Endothelial cell of umbilical vein (primary cell): ENCODE measurements around the gene TMEM135. TPM values are rescaled to one million over a fixed set of nuclear protein-coding genes. Genes with fewer than 3 reads are reported as not detected.

Source experiments
- BruUV-seq: library from RNA; stranded (reverse); fragments of 400-500 nt; replicated peaks from 2 replicates; lab custom pipeline; 2021; lab: Mats Ljungman, UMichigan
- CTCF ChIA-PET: fragments of 300-600, 350-600 bp; sonication (Branson Sonifier 250); formaldehyde crosslinking; loops from one replicate; lab custom pipeline; 2021; ENCODE audit warnings: antibody characterized with exemption, inconsistent platforms; lab: Charles Lee
- POLR2A ChIA-PET: fragments of 300-600, 350-600 bp; sonication (Branson Sonifier 250); formaldehyde crosslinking; loops from one replicate; lab custom pipeline; 2021; ENCODE audit warnings: antibody characterized with exemption, inconsistent platforms; lab: Charles Lee
- DNase-seq: peaks from one replicate; pipeline ENCODE4 v3.0.0-alpha.2; 2011; ENCODE audit warnings: low read depth, low spot score
- FAIRE-seq: peaks from 2 replicates; lab custom pipeline; 2011; peaks lifted over from hg19 to GRCh38; lab: Jason Lieb, UNC
- H2AFZ ChIP-seq: 2 replicates; pipeline ENCODE4 v1.6.0; 2012; ENCODE audit warnings: low read depth, low read length, control low read depth, inconsistent platforms
- H3K27ac ChIP-seq: 2 replicates; pipeline ENCODE4 v1.5.1; 2011; ENCODE audit warnings: low read depth, mild to moderate bottlenecking, control low read depth, low read length, moderate library complexity; ENCODE audit not compliant: insufficient read depth
- H3K27me3 ChIP-seq, 2 experiments: 2 replicates each; pipeline versions ENCODE4 v1.6.0 to v1.6.1; 2011; ENCODE audit warnings: low read length in 2 of 2, mixed read lengths in 1 of 2; ENCODE audit not compliant: control insufficient read depth in 2 of 2, insufficient read depth in 2 of 2
- H3K36me3 ChIP-seq, 2 experiments: 2 replicates in 1 of 2; 3 replicates in 1 of 2; pipeline ENCODE4 v1.5.1; 2011; ENCODE audit warnings: low read length in 2 of 2, mild to moderate bottlenecking in 1 of 2, moderate library complexity in 1 of 2; ENCODE audit not compliant: control insufficient read depth in 2 of 2, insufficient read depth in 2 of 2; ENCODE audit errors: extremely low read depth in 1 of 2
- H3K4me1 ChIP-seq: 3 replicates; pipeline ENCODE4 v1.5.1; 2011; ENCODE audit warnings: mild to moderate bottlenecking, low read length; ENCODE audit not compliant: control insufficient read depth, insufficient read depth; ENCODE audit errors: extremely low read depth
- H3K4me2 ChIP-seq: 2 replicates; pipeline ENCODE4 v1.6.1; 2011; ENCODE audit warnings: low read length, control low read depth, mixed read lengths; ENCODE audit not compliant: insufficient read depth
- H3K4me3 ChIP-seq, 3 experiments: fragments of 200-600 bp in 1 of 3; sonication (generic), shearing (Covaris generic) in 1 of 3; replicated peaks in 1 of 3; 2 replicates each; pipeline ENCODE4 v1.5.1; 2011 to 2016; ENCODE audit warnings: control low read depth in 3 of 3, low read length in 3 of 3, mild to moderate bottlenecking in 2 of 3, inconsistent platforms in 1 of 3, low read depth in 1 of 3, moderate library complexity in 1 of 3; ENCODE audit not compliant: insufficient read depth in 1 of 3
- H3K79me2 ChIP-seq: 2 replicates; pipeline ENCODE4 v1.6.0; 2012; ENCODE audit warnings: low read length, inconsistent platforms; ENCODE audit not compliant: control insufficient read depth, insufficient read depth
- H3K9ac ChIP-seq: replicated peaks from 2 replicates; pipeline ENCODE3; 2011; ENCODE audit warnings: low read length, control low read depth; ENCODE audit not compliant: insufficient read depth; ENCODE audit errors: extremely low read depth
- H3K9me1 ChIP-seq: replicated peaks from 3 replicates; pipeline ENCODE4 v1.6.0; 2011; ENCODE audit warnings: mild to moderate bottlenecking, low read length; ENCODE audit not compliant: control insufficient read depth, insufficient read depth; ENCODE audit errors: extremely low read depth
- H3K9me3 ChIP-seq: replicated peaks from 2 replicates; pipeline ENCODE4 v1.5.1; 2012; ENCODE audit warnings: low read length, inconsistent platforms; ENCODE audit not compliant: control insufficient read depth, insufficient read depth
- H4K20me1 ChIP-seq: replicated peaks from 2 replicates; pipeline ENCODE3; 2011; ENCODE audit warnings: mild to moderate bottlenecking, low read length; ENCODE audit not compliant: control insufficient read depth, insufficient read depth; ENCODE audit errors: extremely low read depth
- CTCF ChIP-seq, 2 donors: IDR thresholded peaks; 1 replicate in 1 of 2; 2 replicates in 1 of 2; pipeline ENCODE4 v1.5.1; 2011; ENCODE audit warnings: low read length in 2 of 2, mild to moderate bottlenecking in 2 of 2, moderate library complexity in 2 of 2, control low read depth in 1 of 2, inconsistent platforms in 1 of 2, low read depth in 1 of 2; ENCODE audit not compliant: insufficient read depth in 1 of 2; ENCODE audit errors: extremely low read depth in 1 of 2
- EZH2 ChIP-seq: IDR thresholded peaks from 2 replicates; pipeline ENCODE4 v1.6.1; 2012; ENCODE audit warnings: borderline replicate concordance, low read depth, mild to moderate bottlenecking, moderate library complexity, low read length, inconsistent platforms; ENCODE audit not compliant: severe bottlenecking
- FOS ChIP-seq: IDR thresholded peaks from 2 replicates; pipeline ENCODE4 v1.6.1; 2011; ENCODE audit warnings: mild to moderate bottlenecking, low read length, moderate library complexity, borderline replicate concordance; ENCODE audit not compliant: insufficient read depth
- GATA2 ChIP-seq: IDR thresholded peaks from 2 replicates; pipeline ENCODE4 v1.7.0; 2011; ENCODE audit warnings: low read depth, mild to moderate bottlenecking, moderate library complexity, mixed read lengths, low read length; ENCODE audit not compliant: insufficient read length, insufficient read depth
- JUN ChIP-seq: IDR thresholded peaks from 2 replicates; pipeline ENCODE4 v1.6.1; 2011; ENCODE audit warnings: borderline replicate concordance, low read depth; ENCODE audit not compliant: insufficient read length, insufficient read depth
- MAX ChIP-seq: IDR thresholded peaks from 2 replicates; pipeline ENCODE4 v1.6.1; 2011; ENCODE audit not compliant: insufficient read depth, insufficient read length
- MYC ChIP-seq: IDR thresholded peaks from one replicate; pipeline ENCODE4 v1.6.1; 2011; ENCODE audit warnings: mild to moderate bottlenecking, low read depth, low read length
- POLR2A ChIP-seq: IDR thresholded peaks from 2 replicates; pipeline ENCODE4 v1.6.1; 2012; ENCODE audit warnings: low read depth, mild to moderate bottlenecking, control low read depth, low read length
- POLR2AphosphoS5 ChIP-seq: IDR thresholded peaks from 2 replicates; pipeline ENCODE4 v1.6.1; 2012; ENCODE audit warnings: low read depth, mild to moderate bottlenecking, control low read depth, low read length, moderate library complexity; ENCODE audit not compliant: insufficient read depth
- dilution Hi-C: fragments of 300-500 bp; cut with MboI; formaldehyde crosslinking; loops from one replicate; pipeline ENCODE4 v1.15.0; 2019; ENCODE audit warnings: low sequenced_read_pairs; ENCODE audit not compliant: extremely low pct_ligation_motif_present
- intact Hi-C: fragments of 100-400 bp; cut with micrococcal nuclease; formaldehyde crosslinking; loops from one replicate; pipeline ENCODE4 v1.10.0; 2022
- polyA plus RNA-seq, 4 experiments: library from polyadenylated mRNA; depleted of rRNA in 3 of 4; stranded (reverse) in 3 of 4; unstranded in 1 of 4; fragments of >200 nt; gene quantifications; 2 replicates each; pipeline versions ENCODE4 v1.2.1 to v1.2.3, GENCODE V29; 2011 to 2012; ENCODE audit warnings: missing spikeins in 1 of 4
- total RNA-seq: library from RNA; stranded (reverse); gene quantifications from 2 replicates; pipeline ENCODE4 v1.2.3, GENCODE V29; 2021

TMEM135 gene
- total and polyA plus RNA-seq, 2 donors (not counting 3 experiments of a cell fraction or from before 2014, with no cell fraction given) = 12.3 to 33.2 TPM

GRCh38 chr11:87143641-87144040, 105.9 kb downstream of the TMEM135 start:
- Histone ChIP-seq H2AFZ (no peak overlapping the region), H3K4me2 (no peak overlapping the region), H3K79me2 (no peaks in the 10 kb centered on the region), H3K9me1 (no peaks in the 10 kb centered on the region), H3K4me1 (peaks cover 8% of the 10 kb centered on the region), H4K20me1 (no peaks in the 10 kb centered on the region), H3K9ac (no peak overlapping the region), H3K4me3 (no peak overlapping the region), H3K36me3 (no peaks in the 10 kb centered on the region), H3K27ac (no peak overlapping the region), H3K27me3 (no peaks in the 10 kb centered on the region), H3K9me3 (no peaks in the 10 kb centered on the region)
- intact Hi-C loops (no loop called here), dilution Hi-C loops (no loop called here)
- CTCF ChIA-PET = interaction anchor here (1.1 to 1.5 kb wide), 2 partner anchors 10 to 148 kb away, joined by 3 to 4 read pairs; no protein-coding TSS in a partner anchor
- POLR2A ChIA-PET = no interaction called here
- TF ChIP-seq GATA2 (no peak), POLR2AphosphoS5 (no peak), POLR2A (no peak), CTCF (IDR thresholded peaks at IDR 0.05; ENCODE audit: extremely low read depth in 1 of 2, insufficient read depth in 1 of 2, low read depth in 1 of 2, low read length in 2 of 2) (no peak), FOS (no peak), JUN (no peak), MAX (no peak), MYC (no peak), EZH2 (no peak)
- no TSS peak for BruUV-seq
- FAIRE-seq (no peak), DNase-seq (no peak)
